SH-SY5Y (cell line): Measurements from ENCODE around the gene C6orf58.

Experiments
- GATA2 ChIP-seq: IDR thresholded peaks from 2 replicates; pipeline ENCODE4 v1.6.1; 2011; ENCODE audit warnings: mild to moderate bottlenecking, low read depth, low read length
- GATA3 ChIP-seq: IDR thresholded peaks from 2 replicates; pipeline ENCODE4 v1.6.1; 2011; ENCODE audit warnings: low read depth, mild to moderate bottlenecking, low read length, moderate library complexity

- TF ChIP-seq GATA2 (no peak), GATA3 (no peak)
Measured at GRCh38 chr6:127585123-127585522, 8.1 kb downstream of the C6orf58 start.
